ENCODE data around the gene ABHD17A.

Gene ABHD17A

DNA sequence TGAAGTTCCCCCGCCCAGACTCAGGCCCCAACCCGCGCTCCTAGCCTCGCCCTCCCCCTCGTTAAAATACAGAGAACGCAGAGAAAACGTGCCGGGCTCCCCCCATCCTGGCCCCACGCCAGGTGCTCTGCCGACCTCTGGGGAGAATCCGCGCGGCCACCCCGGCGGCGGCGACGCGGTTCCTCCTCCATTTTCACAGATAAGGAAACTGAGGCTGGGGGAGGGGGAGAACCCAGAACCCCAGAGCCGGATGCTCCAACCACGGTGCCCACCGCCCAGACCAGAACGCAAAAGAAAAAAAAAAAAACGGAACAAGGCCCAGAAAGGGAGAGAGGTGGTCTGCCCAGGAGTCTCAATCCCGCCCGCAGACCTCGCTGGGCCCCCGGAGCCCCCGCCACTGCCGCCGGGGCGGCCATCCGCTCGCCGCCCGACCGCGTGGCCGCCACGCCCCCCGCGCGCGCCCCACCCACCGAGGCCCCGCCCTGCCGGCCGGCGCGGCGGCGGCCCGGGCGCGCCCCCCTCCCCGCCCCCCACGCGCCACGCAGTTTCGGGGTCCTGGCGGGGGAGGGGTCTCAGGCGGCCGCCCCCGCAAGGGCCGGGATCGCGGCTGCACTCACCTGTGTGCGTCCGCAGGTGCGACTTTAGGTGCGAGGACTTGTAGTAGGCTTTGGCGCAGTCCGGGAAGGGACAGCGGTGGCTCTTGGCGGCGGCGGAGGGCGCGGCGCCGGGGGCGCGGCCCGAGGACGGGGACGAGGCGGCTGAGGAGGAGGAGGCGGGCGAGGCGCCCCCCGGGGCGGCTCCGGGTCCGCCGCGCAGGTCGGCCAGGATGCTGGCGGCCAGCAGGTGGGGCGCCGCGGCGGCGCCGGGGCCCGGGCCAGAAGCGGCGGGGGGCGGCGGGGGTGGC lies 22.6 kb downstream of the ABHD17A start:
- DNase-seq, result no peak

DNA sequence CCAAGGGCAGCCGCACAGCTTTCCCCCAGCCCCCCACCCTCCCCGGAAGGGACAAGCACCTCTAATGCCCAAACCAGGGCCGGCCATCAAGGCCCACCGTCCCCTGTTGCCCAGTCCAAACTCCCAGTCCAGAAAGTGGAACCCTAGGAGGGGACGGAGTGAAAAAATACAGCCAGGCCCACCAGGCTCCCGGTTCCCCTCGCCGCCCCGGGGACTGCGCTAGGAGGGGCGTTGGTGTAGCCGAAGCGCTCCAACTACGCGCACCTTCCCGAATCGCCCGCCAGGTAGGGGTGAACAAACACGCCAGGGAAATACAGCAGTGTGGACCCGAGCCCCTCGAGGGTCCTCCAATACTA lies 23.2 kb downstream of the ABHD17A start:
- DNase-seq, result no peak

GRCh38 chr19:1861599-1862031 lies 23.7 kb downstream of the ABHD17A start:
- no peak for DNase-seq

DNA sequence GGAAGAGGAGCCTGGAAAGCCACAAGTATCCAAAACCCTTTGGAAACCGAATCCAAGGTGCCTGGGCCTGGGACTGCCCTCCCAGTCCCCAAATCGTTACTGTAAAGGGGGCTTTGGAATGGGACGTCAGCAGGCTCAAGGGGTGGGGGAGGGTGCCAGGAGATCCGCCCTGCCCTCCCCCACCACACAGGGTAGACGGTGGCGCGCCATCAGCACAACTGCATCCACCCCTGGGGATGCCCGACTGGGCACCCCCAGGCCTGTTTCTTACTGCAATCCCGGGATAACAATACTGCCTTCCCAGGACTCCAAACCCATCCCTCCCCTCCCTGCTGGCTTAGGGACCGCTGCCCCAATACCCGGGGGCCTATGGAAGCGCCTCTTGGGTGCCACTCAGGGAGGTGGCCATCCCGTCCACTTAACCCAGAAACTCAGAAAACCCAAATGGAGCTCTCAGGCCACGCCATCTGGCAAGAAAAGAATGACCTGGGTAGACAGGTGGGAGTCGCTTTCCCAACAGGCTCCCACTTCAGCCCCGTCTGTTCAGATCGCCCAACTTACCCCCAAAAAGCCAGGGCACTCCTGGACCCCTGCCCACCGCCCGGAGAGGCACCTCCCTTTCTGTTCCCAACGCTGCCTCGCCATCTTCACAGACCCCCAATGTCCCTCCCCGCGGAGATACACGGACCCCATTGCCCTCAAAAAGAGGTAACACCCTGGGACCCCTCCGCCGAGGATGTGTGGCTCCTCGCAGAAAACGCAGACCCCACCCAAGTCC lies 24.3 kb downstream of the ABHD17A start:
- DNase-seq, result no peak

DNA sequence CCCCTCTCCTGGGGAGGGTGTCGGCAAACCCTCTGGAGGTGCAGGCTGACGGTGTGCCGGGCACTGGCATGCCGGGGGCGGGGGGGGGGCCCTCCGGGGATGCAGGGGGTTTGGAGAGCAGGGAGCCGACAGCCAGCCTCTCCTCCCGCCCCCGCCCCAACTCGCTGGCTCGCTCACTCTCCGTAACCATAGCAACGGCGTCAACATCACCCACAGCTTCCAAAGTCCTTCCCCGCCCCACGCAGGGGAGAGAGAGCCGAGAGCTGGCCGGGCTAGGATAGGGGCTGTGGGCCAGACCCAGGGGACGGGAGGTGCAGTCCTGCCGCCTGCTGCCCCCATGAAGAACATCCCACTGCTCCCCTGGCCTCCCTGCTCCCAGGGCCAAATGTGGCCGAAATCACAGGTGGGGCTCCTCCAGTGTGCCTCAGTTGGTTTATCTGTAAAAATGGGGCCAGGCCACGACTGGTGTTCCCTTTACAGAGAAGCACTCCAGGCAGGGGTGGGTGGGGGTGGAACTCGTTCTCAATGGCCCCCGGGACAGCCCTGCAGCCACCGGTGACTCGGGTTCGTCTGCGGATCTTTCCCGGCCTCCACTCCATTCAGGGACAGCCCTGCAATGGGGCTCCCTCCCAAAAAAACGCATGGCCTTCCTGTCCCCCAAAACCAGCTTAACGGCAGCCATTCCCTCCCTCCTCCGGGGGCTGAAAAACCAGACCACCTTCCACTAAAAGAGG lies 25.1 kb downstream of the ABHD17A start:
- no peak for DNase-seq

DNA sequence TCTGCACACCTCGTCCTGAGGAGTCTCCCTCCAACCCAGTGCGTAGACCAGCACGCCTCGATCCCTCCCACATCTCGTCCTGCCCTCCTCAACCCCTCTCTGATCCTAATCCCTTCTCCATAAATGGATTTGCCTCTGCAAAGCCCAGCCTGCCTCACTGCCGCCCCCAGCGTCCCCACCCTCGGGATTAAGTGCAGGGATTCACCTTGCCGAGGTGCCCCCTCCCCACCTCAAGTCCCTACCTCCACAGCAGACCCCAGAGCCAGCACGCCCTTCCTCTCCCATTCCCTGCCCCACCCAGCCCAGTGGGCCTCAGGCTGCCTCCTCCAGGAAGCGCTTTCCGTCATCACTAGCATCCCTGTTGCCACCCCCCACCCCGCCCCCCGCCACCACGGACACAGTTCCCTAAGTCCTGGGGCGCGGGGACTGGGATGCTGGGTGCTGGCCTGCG lies 25.9 kb downstream of the ABHD17A start:
- DNase-seq, result no peak

- no peak for DNase-seq
Observed at GRCh38 chr19:1858412-1859081, 26.7 kb downstream of the ABHD17A start.

GRCh38 chr19:1857648-1858326 lies 27.5 kb downstream of the ABHD17A start:
- DNase-seq, result no peak

DNA sequence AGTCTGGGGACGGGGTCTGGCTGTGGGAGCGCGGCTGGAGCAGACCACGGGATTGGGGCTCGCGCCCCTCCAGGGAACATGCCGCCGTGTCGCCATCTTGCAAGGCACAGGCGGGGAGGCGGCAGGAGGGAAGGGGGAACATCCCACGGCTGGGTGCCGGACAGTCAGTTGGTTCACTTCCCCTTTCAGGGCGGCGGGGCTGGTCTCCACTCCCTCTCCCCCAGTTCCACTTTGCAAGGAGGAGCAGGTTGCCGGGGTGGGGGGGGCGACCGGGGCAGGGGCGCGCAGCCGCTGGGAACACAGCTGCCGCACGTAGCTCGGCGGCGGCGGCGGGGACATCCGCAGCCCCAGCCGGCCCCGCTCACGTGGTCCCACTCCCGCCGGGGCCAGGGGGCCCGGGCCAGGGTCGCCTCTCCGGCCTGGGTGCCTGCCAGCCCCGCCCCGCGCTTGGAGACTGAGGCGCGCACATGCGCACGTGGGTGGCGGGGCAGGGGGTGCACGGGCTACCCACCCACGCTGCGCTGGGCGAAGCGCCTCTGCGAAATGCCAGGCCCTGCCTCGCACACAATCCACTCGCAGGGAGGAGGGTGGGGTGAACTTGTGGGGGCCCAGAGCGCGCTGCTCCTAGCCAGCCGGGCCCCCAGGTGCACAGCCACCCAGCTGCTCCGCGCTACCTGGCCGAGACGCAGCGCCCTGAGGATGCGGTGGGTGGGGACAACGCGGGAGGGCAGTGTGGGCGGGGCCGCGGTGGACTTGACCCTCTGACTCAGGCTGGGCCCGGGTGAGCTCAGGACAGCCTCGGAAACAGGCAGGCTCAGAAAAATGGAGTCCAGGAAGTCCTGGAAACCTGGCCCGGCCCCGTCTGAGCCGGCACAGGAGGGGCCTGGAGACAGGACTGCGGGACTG lies 28.3 kb downstream of the ABHD17A start:
- peak; percentile 26 for DNase-seq

DNA sequence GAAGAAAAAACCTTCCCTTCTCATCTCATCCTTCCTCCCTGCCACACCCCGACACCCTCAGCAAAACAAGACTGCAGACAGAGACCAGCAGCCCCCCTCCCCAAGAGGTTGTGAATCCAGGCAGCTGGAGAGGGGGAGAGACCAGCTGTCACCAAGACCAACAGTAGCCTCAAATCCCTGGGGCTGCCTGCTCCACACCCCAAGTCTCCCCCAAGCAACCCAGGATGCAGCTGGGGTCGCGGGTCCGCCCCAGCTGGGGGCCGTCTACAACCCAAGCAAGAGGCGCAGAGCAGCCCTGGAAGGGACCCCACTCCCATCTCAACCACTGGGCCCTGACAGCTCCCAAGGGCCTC lies 29.0 kb downstream of the ABHD17A start:
- no peak for DNase-seq

DNA sequence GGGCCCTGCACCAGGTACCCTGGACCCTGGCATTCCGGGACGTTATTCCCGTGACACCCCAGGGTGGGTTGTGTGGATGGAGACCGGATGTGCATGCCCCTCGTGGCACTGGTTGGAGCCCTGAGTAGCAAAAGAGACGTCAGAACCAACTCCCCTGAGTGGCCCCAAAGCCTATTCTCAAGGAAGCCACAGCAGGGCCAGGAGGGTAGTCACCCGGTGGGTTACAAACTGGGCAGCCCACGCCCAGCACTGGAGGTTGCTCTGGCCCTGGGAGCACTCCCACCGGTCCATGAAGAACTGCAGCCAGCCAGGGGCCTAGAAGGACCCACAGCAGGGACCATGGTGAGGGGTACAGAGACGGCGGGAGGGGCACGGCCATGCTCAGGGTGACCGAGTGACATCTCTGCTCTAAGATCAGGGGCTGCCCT lies 29.5 kb downstream of the ABHD17A start:
- no peak for DNase-seq

DNA sequence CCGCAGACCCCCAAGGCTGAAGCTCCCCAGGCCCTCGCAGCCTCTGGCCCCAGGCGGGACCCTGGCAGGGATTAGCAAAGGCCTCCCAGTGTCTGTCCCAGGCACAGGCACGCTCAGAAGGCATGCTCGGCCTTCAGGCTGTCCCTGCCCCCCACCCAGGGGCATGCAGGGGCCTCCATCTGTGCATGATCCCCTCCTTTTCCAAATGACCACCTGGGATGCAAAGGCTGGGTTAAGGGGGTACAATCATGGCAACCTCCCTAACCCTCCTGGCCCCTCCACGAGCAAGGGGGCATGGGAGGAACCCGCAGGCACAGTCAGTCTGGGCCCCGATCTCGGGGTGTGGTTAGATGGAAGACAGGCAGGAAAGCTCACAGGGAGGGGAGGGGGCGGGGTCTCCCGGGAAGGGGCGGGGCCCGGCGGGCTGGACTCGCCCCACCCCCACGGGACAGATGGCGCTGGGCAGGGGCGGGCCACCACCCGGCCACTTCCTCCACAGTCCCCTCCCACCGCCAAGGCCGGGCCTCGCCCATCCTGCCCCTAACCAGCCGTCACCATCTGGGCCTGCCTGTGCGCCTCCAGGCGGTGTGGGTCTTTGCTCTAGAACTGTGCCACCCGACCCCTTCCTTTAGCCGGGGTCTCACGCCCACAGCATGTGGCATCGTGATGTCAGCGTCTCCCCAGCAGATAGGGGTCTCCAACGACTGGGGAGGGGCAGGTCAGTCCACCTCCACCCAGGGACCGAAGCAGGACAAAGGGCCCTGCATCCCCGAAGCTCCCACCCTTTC lies 30.1 kb downstream of the ABHD17A start:
- DNase-seq, result no peak

DNA sequence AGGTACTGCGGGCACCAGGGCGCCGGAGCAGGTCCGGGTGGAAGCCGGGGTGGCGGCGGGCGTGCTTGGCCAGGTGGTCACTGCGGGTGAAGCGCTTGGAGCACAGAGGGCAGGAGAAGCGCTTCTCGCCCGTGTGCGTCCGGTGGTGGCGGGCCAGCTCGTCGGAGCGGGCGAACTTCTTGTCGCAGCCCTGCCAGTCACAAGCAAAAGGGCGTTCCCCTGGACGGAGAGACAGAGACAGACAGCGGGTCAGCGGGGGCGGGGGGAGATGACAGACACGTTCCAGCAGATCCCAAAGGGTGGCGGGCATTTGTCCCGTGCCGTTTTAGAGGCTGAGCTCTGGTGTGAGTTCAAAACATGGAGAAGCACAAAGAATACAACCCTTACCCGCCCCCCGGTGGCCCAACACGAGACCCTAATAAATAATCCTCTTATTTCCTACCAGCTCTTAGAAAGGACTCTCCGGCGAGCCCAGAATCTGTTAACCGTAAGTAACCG lies 30.7 kb downstream of the ABHD17A start:
- no peak for DNase-seq

DNA sequence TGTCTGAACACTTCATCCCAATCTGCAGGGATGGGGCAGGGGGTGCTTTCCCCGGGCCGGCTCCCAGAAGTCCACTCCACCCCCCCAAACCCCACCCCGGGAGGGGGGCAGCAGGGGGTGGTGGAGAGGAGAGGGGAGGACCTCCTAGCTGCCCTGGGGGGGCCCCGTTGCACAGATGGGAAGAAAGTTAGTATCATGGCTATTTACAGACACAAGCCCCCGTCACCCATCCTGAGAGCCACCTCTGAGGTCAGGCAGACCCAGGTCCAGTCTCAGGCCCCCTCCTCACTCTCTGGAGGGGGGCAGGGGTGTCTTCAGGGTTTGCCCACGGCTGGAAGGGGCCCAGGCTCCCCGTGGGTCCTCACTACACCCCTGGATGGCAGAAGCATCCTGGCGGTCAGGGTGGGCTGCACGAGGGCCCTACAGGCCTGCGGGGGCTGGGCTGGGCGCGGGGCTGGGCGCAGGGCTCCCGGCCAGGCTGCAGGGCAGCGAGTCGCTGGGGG lies 31.2 kb downstream of the ABHD17A start:
- no peak for DNase-seq

DNA sequence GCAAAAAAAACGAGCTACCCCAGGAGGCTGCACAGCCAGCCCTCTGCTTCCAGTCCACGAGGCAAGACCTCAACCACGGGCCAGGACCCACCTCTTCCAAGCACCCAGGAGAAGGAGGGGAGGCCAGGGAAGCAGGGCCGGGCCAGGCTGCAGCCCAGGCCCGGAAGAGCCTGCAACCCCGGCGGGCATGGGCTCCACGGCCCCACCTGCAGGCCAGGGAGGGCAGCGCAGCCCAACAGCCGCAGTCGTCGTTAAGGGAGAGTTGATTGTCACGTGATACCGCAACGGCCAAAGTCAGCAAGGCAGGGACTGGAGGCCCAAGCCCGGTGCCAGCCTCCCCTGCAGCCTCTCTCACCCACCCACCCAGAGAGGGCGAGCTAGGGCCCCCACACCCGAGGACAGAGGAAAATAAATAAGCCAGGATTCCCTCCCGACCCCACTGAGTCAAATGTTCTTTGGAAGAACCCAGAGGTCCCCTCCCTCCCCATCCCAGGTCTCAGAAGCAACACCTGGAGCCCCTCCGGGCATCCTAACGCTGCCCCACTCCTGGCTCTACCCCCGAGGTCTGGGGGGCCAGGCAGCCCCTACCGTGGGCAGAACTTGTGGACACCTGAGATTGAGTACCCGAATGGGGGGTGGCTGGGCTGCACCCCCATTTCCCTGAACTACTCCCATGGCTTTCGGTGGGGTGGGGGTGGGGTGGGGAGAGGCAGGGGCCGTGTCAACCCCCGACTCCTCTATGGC lies 31.8 kb downstream of the ABHD17A start:
- peak; percentile 44 for DNase-seq

- no peak for DNase-seq
Observed at GRCh38 chr19:1852581-1853128, 32.6 kb downstream of the ABHD17A start.

- peak; percentile 21 for DNase-seq
Observed at GRCh38 chr19:1851654-1852580, 33.4 kb downstream of the ABHD17A start.

All from DMS79 treated with DMSO at 0.1 percent for 48 hours (cell line).